GM12891 (cell line): ENCODE data around the gene CSAD.
"Not testable (repeated sequence)": the region's sequence is repeated elsewhere in the genome, so short reads cannot be mapped to it uniquely, and the experiment has no call there.

Experiments
- DNase-seq: peaks from one replicate; pipeline ENCODE4 v3.0.0; 2011; ENCODE audit warnings: low spot score; ENCODE audit not compliant: insufficient read length
- FAIRE-seq: peaks from 2 replicates; lab custom pipeline; 2011; peaks lifted over from hg19 to GRCh38; lab: Jason Lieb, UNC
- PAX5 ChIP-seq: IDR thresholded peaks from 2 replicates; pipeline ENCODE4 v1.6.1; 2011; ENCODE audit warnings: low read length, moderate library complexity, mild to moderate bottlenecking; ENCODE audit not compliant: insufficient read depth, severe bottlenecking
- POLR2A ChIP-seq: IDR thresholded peaks from 2 replicates; pipeline ENCODE4 v1.6.1; 2011; ENCODE audit warnings: low read depth, low read length, control low read depth
- POLR2AphosphoS5 ChIP-seq: IDR thresholded peaks from 2 replicates; pipeline ENCODE4 v1.6.1; 2011; ENCODE audit warnings: low read depth, low read length, control low read depth
- POU2F2 ChIP-seq: IDR thresholded peaks from 2 replicates; pipeline ENCODE4 v1.6.1; 2011; ENCODE audit warnings: low read depth, mild to moderate bottlenecking, control low read depth, low read length, moderate library complexity
- SPI1 ChIP-seq: IDR thresholded peaks from 2 replicates; pipeline ENCODE4 v1.6.1; 2011; ENCODE audit warnings: low read depth, low read length, control low read depth
- TAF1 ChIP-seq: IDR thresholded peaks from 2 replicates; pipeline ENCODE4 v1.6.1; 2011; ENCODE audit warnings: low read depth, low read length, control low read depth

Gene CSAD

DNA sequence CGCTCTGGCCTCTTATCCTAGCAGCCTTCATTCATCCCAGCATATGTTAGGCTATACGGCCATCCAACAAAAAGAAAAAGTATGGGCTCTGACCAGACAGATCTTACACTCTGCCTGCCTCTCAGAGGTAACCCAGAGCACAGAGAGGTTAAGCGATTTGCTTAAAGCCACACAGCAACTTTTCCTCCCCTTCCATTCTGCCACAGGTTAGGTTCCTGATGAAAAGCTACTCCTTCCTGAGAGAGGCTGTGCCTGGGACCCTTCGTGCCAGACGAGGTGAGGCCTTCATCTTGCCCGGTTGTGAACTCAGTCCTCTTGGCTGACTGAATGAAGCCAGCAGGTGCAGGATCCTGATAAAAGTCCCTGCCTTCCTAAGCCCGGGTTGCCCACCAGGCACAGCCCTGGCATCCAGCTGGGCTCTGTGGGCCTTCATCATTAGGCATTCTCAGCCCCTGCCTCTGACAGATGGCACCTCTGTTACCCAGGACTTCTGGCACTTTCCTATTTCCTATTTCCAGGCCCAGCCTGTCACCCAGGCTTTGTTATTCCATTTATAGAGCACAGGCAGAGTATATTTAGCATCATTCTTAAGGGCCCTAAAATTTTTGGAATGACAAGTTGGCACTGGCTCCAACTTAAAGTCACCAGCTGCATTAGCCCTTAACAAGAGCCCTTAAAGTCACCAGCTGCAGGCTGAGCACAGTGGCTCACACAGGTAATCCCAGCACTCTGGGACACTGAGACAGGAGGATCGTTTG, 64.7 kb downstream of the CSAD start:
- DNase-seq: no peak
- TF ChIP-seq PAX5: no peak
- TF ChIP-seq POU2F2: no peak
- TF ChIP-seq POLR2A: no peak
- TF ChIP-seq POLR2AphosphoS5: no peak
- no peak for TF ChIP-seq SPI1
- no peak for TF ChIP-seq TAF1
- no peak for FAIRE-seq

GRCh38 chr12:53115112-53115890, 65.4 kb downstream of the CSAD start:
- FAIRE-seq: no peak
- TF ChIP-seq POLR2AphosphoS5 (no peak), SPI1 (no peak), POLR2A (no peak), POU2F2 (no peak), PAX5 (no peak), TAF1 (no peak)

GRCh38 chr12:53113951-53114350, 66.8 kb downstream of the CSAD start:
- TF ChIP-seq POLR2A (no peak), POLR2AphosphoS5 (no peak), SPI1 (no peak), PAX5 (no peak), TAF1 (no peak), POU2F2 (no peak)
- DNase-seq: no peak
- FAIRE-seq: no peak

More at GRCh38 chr12:53115112-53115890, 65.4 kb downstream of the CSAD start:
- DNase-seq: no peak

GRCh38 chr12:53113136-53113705, 67.5 kb downstream of the CSAD start:
- TF ChIP-seq PAX5 (no peak), TAF1 (no peak), POU2F2 (no peak), SPI1 (no peak), POLR2A (no peak), POLR2AphosphoS5 (no peak)
- DNase-seq (no peak), FAIRE-seq (no peak)

GRCh38 chr12:53112431-53112830, 68.3 kb downstream of the CSAD start:
- not testable (repeated sequence) for FAIRE-seq, DNase-seq
